ENCODE results near the gene ZHX3.
A peak's percentile ranks its signal among the peaks of the same experiment; 100 is the strongest.

The ZHX3 gene

DNA sequence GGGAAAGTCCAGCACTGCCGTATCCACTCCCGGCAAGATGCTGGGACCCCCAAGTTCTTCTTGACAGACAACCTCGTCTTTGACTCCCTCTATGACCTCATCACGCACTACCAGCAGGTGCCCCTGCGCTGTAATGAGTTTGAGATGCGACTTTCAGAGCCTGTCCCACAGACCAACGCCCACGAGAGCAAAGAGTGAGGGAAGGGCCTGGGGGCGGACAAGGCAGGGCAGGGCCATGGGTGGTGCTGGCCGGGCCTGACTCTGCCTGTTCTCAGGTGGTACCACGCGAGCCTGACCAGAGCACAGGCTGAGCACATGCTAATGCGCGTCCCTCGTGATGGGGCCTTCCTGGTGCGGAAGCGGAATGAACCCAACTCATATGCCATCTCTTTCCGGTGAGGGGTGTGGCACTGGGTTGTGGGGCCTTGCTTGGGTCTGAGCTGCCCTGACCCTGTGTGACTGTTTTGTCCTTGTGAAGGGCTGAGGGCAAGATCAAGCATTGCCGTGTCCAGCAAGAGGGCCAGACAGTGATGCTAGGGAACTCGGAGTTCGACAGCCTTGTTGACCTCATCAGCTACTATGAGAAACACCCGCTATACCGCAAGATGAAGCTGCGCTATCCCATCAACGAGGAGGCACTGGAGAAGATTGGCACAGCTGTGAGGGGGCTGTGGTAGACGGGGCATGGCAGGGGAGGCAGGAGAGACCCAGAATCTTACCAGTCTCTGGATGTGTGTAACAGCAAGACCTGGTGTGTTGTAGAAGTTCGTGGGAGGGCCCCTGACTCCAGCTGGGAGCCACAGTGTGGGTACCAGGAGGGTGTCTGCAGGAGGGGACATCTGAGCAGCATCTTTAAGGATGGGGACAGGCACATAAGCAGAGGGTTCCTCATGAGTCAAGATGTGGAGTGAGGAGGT lies 151.1 kb downstream of the ZHX3 start:
- DNase-seq, result peak in 2 of 10 donors; percentile 73 to 74
- intact Hi-C loops (cut with DNase I), result no loop called here

DNA sequence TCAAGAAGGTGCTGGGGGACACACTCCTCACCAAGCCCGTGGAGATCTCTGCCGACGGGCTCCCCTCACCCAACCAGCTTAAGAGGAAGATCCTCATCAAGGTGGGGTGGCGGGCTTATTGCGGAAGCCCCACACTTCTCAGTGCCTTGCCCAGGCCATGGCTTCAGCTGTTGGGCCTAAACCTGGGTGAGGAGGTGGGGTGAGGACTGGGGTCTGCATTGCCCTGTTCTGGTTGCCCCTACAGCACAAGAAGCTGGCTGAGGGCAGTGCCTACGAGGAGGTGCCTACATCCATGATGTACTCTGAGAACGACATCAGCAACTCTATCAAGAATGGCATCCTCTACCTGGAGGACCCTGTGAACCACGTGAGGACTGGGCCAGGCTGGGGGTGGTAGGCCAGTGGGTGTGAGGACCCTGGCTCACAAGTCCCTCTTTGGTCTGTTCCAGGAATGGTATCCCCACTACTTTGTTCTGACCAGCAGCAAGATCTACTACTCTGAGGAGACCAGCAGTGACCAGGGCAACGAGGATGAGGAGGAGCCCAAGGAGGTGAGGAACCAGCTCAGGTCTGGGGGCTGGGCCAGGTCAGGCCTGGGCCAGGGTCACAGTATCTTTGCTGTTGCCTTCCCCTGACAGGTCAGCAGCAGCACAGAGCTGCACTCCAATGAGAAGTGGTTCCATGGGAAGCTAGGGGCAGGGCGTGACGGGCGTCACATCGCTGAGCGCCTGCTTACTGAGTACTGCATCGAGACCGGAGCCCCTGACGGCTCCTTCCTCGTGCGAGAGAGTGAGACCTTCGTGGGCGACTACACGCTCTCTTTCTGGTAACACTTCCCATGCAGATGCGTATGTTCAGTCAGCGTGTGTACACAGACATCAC lies 152.3 kb downstream of the ZHX3 start:
- peak in 2 of 10 donors; percentile 61 to 84 for DNase-seq
- intact Hi-C loops (cut with DNase I), result no loop called here

DNA sequence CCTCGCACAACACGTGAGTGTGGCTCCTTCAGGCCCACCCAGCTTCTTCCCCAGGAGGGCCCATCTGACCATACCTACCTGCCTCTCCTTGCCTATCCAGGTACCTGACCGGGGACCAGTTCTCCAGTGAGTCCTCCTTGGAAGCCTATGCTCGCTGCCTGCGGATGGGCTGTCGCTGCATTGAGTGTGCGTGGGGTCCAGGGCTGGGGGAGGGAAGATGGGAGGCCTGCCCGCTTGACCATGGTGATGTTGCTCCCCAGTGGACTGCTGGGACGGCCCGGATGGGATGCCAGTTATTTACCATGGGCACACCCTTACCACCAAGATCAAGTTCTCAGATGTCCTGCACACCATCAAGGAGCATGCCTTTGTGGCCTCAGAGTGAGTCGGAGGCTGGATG lies 153.7 kb downstream of the ZHX3 start:
- intact Hi-C loops (cut with DNase I), result no loop called here
- DNase-seq, result peak in 1 of 10 donors; percentile 57

DNA sequence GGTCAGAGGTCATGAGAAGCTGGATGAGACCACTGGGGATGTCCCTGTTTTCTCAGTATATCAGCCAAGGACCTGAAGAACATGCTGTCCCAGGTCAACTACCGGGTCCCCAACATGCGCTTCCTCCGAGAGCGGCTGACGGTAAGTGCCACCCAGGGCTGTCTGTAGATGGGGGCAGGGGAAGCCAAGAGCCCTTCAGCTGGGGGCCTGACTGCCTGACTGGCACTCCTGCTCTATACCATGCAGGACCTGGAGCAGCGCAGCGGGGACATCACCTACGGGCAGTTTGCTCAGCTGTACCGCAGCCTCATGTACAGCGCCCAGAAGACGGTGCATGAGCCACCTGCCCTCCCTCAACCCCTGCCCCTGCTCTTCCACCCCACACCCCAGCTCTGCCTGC lies 155.1 kb downstream of the ZHX3 start:
- intact Hi-C loops (cut with DNase I), result no loop called here
- DNase-seq, result no peak

DNA sequence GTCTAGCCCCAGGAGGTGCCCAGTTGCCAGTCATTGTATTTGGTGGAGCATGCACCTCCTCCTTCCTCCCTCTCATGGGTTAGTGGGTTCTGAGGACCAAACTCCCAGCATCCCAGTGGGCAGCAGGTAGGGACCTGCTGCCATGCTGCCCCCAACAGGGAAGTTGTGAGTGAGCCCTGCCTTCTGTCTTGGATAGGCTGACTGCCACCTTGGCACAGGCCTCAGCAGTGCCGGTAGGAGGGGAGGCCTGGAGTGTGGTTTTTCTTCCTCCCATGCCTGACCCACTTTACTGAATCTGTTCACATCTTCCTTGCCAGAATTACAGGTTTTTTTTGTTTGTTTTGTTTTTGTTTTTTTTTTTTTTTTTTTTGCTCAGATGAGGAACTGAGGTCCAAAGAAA lies 155.6 kb downstream of the ZHX3 start:
- DNase-seq, result peak in 6 of 10 donors; percentile 34 to 90 (median 66)
- intact Hi-C loops (cut with DNase I), result no loop called here

DNA sequence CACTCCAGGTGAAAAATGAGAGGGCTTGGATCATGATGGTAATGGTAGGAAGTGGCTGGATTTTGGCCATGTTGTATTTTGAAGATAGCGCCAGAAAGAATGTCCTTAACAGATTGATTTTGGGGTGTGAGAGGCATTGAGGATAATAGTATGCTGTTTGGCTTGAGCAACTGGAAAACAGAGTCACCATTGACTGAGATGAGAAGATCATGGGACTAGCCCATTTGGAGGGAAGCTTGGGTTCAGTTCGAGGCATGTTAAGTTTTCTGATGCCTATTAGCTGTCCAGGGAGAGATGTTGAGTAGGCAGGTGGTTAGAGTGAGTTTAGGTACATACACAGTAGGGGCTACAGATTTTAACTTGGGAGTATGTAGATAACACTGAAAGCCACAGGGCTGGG lies 156.8 kb downstream of the ZHX3 start:
- intact Hi-C loops (cut with DNase I), result no loop called here
- no peak for DNase-seq

DNA sequence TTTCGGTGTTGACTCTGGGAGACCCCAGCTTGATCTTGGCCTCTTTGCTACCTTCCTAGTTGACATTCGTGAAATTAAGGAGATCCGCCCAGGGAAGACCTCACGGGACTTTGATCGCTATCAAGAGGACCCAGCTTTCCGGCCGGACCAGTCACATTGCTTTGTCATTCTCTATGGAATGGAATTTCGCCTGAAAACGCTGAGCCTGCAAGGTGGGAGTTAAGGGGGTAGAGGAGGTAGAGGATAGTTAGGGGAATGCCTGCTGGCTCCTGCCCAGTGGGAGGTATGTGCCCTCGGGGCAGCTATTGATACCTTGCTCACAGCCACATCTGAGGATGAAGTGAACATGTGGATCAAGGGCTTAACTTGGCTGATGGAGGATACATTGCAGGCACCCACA lies 158.0 kb downstream of the ZHX3 start:
- intact Hi-C loops (cut with DNase I), result no loop called here
- DNase-seq, result no peak

DNA sequence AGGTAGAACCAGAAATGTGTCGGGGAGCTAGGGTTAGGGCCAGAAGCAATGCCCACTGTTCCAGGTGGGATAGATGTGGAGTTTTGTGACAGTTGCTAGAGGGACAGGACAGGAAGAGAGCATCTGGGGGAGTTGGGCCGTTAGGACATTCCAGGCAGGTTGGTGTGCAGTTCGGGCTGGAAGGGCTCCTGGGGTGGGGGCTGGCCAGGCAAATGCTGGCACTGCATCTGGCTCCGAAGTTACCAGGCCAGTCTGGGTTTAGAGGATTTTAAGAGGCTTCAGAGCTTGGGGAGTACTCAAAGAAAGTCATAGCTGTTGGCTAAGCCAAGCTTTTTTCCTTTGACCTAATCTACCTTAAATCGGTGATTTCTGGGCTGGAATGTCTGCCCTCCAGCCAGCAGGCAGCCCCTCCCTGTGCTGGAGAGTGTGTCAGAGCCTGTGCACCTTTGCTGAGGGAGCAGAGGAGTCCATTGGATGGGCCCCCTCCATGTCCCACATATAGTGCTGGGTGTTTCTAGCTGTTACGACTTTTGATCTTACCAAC lies 159.4 kb downstream of the ZHX3 start:
- no peak for DNase-seq
- intact Hi-C loops (cut with DNase I), result no loop called here

DNA sequence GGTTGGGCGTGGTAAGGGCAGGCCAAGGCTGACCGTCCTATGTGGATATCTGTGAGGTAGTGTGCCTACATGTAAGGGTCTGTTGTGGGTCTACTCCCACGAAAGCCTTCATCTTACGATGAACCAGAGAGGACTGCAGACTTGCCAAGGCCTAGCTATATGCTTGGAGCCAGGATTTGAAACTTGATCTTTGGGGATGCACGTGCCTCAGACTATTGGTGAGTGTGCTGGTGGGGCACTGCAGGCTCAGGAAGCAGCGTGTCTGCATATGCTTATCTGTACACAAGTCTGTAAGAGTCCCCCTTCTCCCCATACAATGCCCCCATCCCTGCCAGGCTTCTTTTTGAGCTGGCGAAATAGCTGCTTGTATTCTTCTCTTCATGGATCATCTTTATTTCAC lies 162.3 kb downstream of the ZHX3 start:
- DNase-seq, result no peak
- intact Hi-C loops (cut with DNase I), result no loop called here

DNA sequence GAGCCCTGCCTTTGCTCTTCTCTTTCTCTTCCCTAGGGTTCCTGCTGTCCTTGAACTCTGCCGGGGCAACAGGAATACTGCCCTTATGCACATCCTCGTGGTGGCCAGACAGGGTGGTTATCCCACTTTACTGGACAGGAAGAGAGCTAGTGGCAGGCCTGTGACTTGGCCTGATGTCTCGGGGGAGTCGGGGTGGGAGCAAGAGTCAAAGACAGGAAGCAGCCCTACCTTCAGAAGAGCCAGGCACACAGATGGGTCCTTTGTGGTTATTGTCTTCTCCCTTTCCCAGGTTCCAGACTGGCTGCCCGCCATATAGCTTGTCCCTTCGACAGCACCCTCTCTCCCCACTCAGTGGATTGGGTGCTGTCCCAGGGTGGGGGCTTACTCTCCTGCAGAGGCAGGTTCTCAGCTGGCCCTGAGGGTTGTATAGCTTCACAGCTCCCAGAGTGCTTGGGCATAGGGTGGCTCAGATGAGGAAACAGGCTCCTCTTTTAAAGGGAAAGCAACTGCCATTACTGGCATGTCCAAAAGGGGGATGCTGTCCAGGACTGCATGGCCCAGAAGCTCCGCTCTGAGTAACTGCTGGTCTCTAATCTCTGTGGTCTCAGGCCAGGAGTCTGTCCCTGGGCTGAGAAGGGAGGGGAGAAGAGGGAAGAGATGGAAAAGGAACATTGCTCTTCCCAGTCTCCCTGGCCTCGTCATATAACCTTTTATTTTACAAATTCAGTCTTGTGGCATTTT lies 162.9 kb downstream of the ZHX3 start:
- no peak for DNase-seq
- intact Hi-C loops (cut with DNase I), result no loop called here

DNA sequence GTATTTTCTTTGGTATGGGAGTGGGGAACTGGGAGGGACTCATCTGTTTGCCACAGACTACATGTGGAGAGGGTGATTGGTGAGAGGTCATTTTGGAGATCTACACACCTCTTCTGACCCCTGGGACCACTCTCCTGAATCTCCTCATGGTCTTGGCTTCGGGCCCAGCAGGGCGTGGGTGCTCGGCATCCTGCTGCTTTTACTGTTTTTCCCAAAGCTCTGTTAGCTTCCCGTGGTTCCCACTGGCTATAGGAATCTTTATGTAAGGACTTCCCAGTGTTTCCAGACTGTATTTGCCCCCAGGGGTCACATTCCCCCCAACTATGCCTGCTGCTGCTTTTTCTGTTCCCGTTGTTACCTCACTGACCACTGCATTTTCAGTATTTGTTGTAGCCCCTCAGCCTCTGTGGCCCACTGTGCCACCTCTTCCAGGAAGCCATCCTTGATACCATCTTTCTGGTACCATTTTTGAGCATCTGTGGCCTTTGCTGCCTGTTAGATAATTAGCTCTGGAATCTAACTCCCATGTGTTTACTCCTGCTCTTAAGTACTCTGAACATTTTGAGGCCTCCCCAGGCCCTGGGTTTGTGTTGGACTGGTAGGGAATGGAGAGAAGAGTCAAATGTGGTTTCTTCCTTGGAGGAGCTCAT lies 165.3 kb downstream of the ZHX3 start:
- intact Hi-C loops (cut with DNase I), result no loop called here
- DNase-seq, result peak in 2 of 10 donors; percentile 37 to 47

DNA sequence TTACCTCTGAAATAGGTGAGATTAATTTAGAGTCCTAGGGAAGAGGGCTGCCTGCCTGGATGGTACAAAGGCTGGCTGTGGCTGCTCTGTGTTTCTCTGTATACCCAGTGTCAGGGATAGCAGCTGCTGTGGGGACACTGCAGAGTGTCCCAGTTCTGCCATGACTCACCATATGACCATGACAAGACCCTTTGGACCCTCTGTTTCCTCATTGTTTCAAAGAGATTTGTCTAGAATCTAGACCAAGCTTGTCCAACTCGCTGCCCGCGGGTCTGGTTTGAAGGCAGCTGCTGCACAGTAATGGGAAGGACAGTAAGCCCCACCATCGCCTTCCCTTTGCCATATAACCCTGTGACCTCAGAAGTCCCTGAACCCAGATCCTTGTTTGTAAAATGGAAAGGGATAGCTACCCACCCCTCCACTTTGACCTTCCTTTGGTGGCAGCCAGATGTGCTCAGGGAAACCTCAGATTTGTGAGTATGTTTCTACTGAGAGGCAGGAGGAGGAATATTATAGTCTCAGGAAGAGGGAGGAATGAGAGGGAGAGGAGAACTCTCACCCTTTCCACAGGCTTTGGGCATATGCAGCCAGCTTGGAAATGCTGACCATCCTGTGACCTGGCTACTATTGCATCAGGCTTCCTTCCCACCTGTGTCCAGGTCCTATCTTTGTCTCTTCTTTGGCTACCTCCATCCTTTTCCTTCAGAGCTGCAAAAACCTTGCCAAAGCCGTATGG lies 166.2 kb downstream of the ZHX3 start:
- intact Hi-C loops (cut with DNase I), result no loop called here
- DNase-seq, result peak in 3 of 10 donors; percentile 23 to 68 (median 35)

DNA sequence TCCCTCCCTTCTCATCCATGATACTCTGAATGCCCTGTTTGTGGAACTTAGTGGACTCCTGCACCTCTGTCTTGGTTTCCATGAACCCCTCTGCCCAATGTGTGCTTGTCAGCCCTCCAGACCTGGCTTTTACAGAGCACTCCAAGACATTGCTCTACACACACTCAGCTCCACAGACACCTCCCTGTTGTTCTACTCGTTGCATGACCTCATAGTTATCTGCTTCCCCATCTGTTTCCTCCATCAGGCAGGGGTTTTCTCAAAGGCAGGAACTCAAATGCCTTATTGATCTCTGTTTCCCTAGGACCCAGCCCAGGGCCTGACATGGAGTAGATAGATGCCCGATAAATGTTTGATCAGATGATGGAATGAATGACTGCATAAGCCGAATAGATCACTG lies 166.9 kb downstream of the ZHX3 start:
- intact Hi-C loops (cut with DNase I), result no loop called here
- peak in 1 of 10 donors; percentile 12 for DNase-seq

DNA sequence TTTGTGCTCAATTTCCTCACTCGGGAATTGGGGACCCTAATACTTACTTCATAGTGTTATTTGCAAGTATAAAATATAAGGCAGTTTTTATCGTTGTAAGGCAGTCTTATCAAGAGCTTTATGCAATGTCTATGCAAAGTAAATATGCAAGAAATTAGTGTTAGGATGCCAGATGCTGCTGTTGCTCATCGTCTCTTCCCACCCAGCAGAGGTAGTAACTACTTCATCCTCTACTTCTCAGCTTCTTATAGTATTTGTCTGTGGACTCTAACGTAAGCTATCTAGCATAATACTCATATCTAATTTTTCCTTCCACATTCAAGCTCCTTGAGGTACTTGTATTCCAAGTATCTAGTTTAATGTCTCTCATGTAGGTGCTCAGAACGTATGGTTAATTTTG lies 168.6 kb downstream of the ZHX3 start:
- intact Hi-C loops (cut with DNase I), result no loop called here
- DNase-seq, result no peak

DNA sequence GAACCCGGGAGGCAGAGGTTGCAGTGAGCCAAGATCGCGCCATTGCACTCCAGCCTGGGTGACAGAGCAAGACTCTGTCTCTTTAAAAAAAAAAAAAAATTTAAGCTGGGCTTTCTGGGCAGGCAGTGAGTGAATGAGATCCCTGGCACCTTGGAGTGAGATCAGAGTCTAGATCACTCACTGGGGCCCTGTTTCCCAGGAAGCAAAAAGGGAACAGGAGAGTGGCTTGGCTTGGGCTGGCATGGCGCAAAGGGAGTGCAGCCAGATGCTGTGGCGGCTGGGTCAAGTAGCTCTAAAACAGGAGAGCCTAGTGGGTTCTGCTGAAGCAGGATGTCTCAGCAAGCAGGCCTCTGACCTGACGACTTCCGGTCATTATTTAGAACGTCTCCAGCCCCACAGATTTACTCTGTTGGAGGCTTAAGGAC lies 169.8 kb downstream of the ZHX3 start:
- DNase-seq, result peak in 6 of 10 donors; percentile 2 to 85 (median 34)
- intact Hi-C loops (cut with DNase I), result no loop called here

DNA sequence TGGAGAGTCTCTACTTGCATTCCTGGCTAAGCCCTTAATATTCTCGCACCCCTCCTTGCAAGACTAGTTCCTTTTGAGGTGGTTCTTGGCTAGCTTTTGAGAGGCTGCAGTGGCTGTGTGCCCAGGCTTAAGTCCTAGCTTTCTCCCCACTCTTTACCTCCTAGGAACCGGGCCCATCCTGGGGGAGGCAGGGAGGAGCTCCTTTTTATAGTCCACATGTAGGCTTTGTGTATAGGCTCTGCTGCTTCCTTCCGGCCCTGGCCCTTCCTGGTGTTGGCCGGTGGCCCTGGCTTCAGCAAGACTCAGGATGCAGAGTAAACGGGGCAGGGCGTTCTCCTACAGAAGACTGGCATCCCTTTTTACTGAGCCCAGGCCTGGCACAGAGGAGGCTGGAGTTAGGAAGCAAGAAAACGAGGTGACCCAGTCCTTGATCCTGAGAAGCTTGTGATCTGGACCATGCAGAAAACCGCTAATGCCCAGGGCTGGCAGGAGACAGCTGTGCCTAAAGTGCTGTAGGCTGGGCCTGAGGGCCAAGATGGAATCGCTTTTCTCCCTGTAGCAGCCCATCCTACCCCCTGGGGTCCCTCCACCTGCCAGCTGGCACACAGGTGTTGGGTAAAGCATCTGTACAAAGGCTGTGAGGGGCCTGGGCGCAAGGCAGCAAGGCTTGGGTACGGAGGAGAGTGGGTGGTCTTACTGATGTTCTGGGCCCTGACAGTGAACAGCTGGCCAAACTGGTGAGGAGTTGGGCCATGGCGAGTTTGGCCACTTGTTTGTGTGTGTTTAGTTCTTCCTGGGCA lies 171.5 kb downstream of the ZHX3 start:
- peak in 9 of 10 donors; percentile 40 to 95 (median 79) for DNase-seq
- intact Hi-C loops (cut with DNase I), result no loop called here

DNA sequence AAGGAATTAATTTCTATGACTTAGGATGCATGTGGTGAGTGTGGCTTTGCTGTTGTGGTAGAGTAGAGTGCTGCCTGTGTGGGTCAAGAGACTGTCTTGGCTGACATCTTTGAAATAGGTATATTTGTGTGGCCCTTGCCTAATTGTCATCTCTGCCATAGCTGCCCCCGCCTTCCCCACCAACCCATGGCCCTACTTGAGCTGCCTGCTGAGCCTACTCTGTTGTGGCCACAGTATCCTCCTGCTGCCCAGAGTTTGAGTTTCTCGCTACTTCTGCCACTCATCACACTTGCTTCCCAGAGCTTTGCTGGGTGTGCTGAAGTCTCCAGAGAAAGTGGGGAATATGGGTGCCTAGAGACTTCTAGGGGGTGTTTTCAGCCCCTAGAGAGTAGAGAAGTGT lies 172.2 kb downstream of the ZHX3 start:
- intact Hi-C loops (cut with DNase I), result no loop called here
- peak in 2 of 10 donors; percentile 35 to 75 for DNase-seq

DNA sequence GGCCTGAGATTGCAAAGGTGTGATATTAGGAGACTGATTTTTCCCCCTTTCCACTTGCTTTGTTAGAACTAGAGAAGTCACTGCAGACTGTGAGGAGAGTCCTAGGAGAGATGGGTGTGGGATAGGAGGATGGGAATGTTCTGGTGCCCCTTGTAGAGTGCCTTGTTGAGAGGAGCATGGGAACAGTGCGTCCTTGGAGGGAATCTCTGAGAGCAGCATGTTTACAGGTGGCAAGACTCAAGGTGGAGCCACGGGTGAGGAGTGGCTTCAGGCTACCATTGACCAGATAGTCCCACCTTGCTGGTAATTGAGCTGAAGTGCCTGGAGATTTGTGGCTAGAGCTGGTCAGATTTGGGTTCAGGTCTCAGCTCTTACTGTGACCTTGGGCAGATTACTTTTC lies 174.2 kb downstream of the ZHX3 start:
- intact Hi-C loops (cut with DNase I), result no loop called here
- peak in 1 of 10 donors; percentile 33 for DNase-seq
